GM23338 (cell line): Measurements from ENCODE around the gene TBATA.

Experiments used
- EZH2 ChIP-seq: fragments of 200-600 bp; sonication (generic); IDR thresholded peaks from one replicate; pipeline ENCODE4 v1.8.0; 2017; ENCODE audit warnings: antibody characterized with exemption, mild to moderate bottlenecking, low read depth; ENCODE audit not compliant: unreplicated experiment
- EZH2phosphoT487 ChIP-seq: fragments of 200-600 bp; sonication (generic); IDR thresholded peaks from one replicate; pipeline ENCODE4 v1.8.1; 2018; ENCODE audit warnings: antibody characterized with exemption; ENCODE audit not compliant: unreplicated experiment
- POLR2AphosphoS5 ChIP-seq: IDR thresholded peaks from 2 replicates; pipeline ENCODE4 v1.6.1; 2016; ENCODE audit warnings: antibody characterized with exemption, low read depth
- ZNF114 ChIP-seq: fragments of 250-450 bp; sonication (Bioruptor Pico); IDR thresholded peaks from 2 replicates; pipeline ENCODE4 v1.5.0; 2020; ENCODE audit warnings: mild to moderate bottlenecking, moderate library complexity
- TF ChIP-seq, protein P1 (sequence below), 2 experiments: fragments of 200-600 bp in 1 of 2; sonication (generic) in 1 of 2; conservative IDR thresholded peaks; 2 replicates each; pipeline versions ENCODE4 v1.5.1 to v1.6.1; 2016 to 2017; ENCODE audit warnings: antibody characterized with exemption in 2 of 2, low read depth in 2 of 2, mild to moderate bottlenecking in 2 of 2, moderate library complexity in 1 of 2
- TF ChIP-seq, protein P2 (sequence below): IDR thresholded peaks from one replicate; pipeline ENCODE4 v1.6.1; 2018; ENCODE audit warnings: antibody characterized with exemption; ENCODE audit not compliant: unreplicated experiment
- TF ChIP-seq, protein P3 (sequence below): IDR thresholded peaks from 2 replicates; pipeline ENCODE4 v1.6.1; 2016; ENCODE audit warnings: antibody characterized with exemption

DNA sequence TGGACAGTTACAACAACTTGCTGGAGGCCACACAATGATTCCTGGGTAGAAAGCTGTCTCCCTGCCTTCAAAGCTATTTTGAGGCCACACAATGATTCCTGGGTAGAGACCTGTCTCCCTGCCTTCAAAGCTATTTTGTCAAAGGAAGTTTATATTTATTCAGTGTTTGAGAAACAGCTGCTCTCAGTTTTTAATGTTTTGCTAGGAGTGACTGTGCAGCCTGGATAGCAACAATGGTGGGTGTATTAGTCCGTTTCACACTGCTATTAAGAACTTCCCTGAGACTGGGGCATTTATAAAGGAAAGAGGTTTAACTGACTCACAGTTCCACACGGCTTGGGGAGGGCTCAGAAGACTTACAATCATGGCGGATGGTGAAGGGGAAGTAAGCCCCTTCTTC lies 26.7 kb upstream of the TBATA start:
- TF ChIP-seq, protein P1, sequence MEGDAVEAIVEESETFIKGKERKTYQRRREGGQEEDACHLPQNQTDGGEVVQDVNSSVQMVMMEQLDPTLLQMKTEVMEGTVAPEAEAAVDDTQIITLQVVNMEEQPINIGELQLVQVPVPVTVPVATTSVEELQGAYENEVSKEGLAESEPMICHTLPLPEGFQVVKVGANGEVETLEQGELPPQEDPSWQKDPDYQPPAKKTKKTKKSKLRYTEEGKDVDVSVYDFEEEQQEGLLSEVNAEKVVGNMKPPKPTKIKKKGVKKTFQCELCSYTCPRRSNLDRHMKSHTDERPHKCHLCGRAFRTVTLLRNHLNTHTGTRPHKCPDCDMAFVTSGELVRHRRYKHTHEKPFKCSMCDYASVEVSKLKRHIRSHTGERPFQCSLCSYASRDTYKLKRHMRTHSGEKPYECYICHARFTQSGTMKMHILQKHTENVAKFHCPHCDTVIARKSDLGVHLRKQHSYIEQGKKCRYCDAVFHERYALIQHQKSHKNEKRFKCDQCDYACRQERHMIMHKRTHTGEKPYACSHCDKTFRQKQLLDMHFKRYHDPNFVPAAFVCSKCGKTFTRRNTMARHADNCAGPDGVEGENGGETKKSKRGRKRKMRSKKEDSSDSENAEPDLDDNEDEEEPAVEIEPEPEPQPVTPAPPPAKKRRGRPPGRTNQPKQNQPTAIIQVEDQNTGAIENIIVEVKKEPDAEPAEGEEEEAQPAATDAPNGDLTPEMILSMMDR (conservative IDR thresholded peaks at IDR 0.05; ENCODE audit: low read depth in 2 of 2), result no peak
- TF ChIP-seq EZH2, result no peak
- no peak for TF ChIP-seq EZH2phosphoT487
- no peak for TF ChIP-seq ZNF114
- no peak for TF ChIP-seq POLR2AphosphoS5
- TF ChIP-seq, protein P2, sequence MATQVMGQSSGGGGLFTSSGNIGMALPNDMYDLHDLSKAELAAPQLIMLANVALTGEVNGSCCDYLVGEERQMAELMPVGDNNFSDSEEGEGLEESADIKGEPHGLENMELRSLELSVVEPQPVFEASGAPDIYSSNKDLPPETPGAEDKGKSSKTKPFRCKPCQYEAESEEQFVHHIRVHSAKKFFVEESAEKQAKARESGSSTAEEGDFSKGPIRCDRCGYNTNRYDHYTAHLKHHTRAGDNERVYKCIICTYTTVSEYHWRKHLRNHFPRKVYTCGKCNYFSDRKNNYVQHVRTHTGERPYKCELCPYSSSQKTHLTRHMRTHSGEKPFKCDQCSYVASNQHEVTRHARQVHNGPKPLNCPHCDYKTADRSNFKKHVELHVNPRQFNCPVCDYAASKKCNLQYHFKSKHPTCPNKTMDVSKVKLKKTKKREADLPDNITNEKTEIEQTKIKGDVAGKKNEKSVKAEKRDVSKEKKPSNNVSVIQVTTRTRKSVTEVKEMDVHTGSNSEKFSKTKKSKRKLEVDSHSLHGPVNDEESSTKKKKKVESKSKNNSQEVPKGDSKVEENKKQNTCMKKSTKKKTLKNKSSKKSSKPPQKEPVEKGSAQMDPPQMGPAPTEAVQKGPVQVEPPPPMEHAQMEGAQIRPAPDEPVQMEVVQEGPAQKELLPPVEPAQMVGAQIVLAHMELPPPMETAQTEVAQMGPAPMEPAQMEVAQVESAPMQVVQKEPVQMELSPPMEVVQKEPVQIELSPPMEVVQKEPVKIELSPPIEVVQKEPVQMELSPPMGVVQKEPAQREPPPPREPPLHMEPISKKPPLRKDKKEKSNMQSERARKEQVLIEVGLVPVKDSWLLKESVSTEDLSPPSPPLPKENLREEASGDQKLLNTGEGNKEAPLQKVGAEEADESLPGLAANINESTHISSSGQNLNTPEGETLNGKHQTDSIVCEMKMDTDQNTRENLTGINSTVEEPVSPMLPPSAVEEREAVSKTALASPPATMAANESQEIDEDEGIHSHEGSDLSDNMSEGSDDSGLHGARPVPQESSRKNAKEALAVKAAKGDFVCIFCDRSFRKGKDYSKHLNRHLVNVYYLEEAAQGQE, result no peak
- TF ChIP-seq, protein P3, sequence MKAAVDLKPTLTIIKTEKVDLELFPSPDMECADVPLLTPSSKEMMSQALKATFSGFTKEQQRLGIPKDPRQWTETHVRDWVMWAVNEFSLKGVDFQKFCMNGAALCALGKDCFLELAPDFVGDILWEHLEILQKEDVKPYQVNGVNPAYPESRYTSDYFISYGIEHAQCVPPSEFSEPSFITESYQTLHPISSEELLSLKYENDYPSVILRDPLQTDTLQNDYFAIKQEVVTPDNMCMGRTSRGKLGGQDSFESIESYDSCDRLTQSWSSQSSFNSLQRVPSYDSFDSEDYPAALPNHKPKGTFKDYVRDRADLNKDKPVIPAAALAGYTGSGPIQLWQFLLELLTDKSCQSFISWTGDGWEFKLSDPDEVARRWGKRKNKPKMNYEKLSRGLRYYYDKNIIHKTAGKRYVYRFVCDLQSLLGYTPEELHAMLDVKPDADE, result no peak
